ENCODE data around the gene RARB. TPM values are rescaled to one million over a fixed set of nuclear protein-coding genes. Genes with fewer than 3 reads are reported as not detected.

The RARB gene
- total and polyA plus RNA-seq, 2 donors (not counting 3 experiments of a cell fraction or from before 2014, with no cell fraction given): 15.3 to 23.4 TPM

DNA sequence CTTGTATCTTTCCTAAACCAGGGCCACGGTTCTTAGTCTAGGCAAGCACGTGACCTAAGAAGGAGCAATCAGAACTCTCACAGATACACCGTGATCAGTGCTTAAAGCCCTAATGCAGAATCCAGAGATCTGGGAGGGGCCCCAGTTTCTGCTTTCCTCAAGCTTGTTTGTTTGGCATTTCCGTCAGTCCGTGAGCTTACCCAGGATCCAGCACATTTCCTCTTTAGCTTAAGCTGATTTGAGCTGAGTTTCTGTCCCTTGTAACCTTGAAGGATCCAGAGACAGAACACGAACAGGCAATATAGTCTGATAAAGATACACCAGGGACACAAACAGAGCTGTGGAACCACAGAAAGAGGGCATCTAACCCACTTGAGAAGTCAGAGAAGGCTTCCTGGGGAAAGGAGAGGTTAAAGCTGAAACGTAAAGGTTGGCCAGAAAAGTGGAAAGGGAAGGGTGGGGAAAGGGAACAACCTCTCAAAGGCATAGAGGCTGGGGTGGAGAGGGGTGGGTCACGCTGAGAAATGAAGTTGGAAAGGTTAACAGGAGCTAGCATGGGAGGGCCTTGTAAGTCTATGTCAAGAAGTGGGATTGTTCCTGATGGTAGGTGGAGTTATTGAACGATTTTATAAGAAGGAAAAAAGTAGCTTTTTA lies 42.1 kb upstream of the RARB start:
- peak overlapping the region; percentile 94 for H2AFZ ChIP-seq (ENCODE audit: low read depth, low read length)
- CTCF ChIA-PET: no interaction called here
- H3K4me2 ChIP-seq (ENCODE audit: insufficient read depth, low read length): no peak overlapping the region
- dilution Hi-C loops (cut with MboI; ENCODE audit: extremely low pct_ligation_motif_present, low sequenced_read_pairs): no loop called here
- no peak for FAIRE-seq
- H3K9me3 ChIP-seq (replicated peaks; ENCODE audit: control insufficient read depth, insufficient read depth, low read length): no peaks in the 10 kb centered on the region
- H3K4me3 ChIP-seq (replicated peaks in 1 of 3; ENCODE audit: insufficient read depth in 1 of 3, low read depth in 1 of 3, low read length in 3 of 3): no peak overlapping the region
- no peak overlapping the region for H3K9ac ChIP-seq (replicated peaks; ENCODE audit: extremely low read depth, insufficient read depth, low read length)
- no peaks in the 10 kb centered on the region for H3K79me2 ChIP-seq (ENCODE audit: control insufficient read depth, insufficient read depth, low read length)
- intact Hi-C loops (cut with micrococcal nuclease): no loop called here
- H3K36me3 ChIP-seq (ENCODE audit: control insufficient read depth in 2 of 2, extremely low read depth in 1 of 2, insufficient read depth in 2 of 2, low read length in 2 of 2): no peaks in the 10 kb centered on the region
- peaks cover 3% of the 10 kb centered on the region for H3K4me1 ChIP-seq (ENCODE audit: control insufficient read depth, extremely low read depth, insufficient read depth, low read length)
- no peaks in the 10 kb centered on the region for H3K27me3 ChIP-seq (ENCODE audit: control insufficient read depth in 2 of 2, insufficient read depth in 2 of 2, low read length in 2 of 2)
- H4K20me1 ChIP-seq (replicated peaks; ENCODE audit: control insufficient read depth, extremely low read depth, insufficient read depth, low read length): no peaks in the 10 kb centered on the region
- no TSS peak for BruUV-seq (replicated peaks)
- POLR2A ChIA-PET: no interaction called here
- TF ChIP-seq GATA2 (IDR thresholded peaks at IDR 0.05; ENCODE audit: insufficient read depth, insufficient read length, low read depth, low read length): no peak
- TF ChIP-seq, protein P1, sequence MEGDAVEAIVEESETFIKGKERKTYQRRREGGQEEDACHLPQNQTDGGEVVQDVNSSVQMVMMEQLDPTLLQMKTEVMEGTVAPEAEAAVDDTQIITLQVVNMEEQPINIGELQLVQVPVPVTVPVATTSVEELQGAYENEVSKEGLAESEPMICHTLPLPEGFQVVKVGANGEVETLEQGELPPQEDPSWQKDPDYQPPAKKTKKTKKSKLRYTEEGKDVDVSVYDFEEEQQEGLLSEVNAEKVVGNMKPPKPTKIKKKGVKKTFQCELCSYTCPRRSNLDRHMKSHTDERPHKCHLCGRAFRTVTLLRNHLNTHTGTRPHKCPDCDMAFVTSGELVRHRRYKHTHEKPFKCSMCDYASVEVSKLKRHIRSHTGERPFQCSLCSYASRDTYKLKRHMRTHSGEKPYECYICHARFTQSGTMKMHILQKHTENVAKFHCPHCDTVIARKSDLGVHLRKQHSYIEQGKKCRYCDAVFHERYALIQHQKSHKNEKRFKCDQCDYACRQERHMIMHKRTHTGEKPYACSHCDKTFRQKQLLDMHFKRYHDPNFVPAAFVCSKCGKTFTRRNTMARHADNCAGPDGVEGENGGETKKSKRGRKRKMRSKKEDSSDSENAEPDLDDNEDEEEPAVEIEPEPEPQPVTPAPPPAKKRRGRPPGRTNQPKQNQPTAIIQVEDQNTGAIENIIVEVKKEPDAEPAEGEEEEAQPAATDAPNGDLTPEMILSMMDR (IDR thresholded peaks at IDR 0.05; ENCODE audit: extremely low read depth in 1 of 2, insufficient read depth in 1 of 2, low read depth in 1 of 2, low read length in 2 of 2): no peak
- no peak for TF ChIP-seq POLR2AphosphoS5 (IDR thresholded peaks at IDR 0.05; ENCODE audit: insufficient read depth, low read depth, low read length)
- TF ChIP-seq MAX (IDR thresholded peaks at IDR 0.05; ENCODE audit: insufficient read depth, insufficient read length): no peak
- no peak for TF ChIP-seq MYC (IDR thresholded peaks at IDR 0.05; ENCODE audit: low read depth, low read length)
- no peak for TF ChIP-seq JUN (IDR thresholded peaks at IDR 0.05; ENCODE audit: borderline replicate concordance, insufficient read depth, insufficient read length, low read depth)
- TF ChIP-seq POLR2A (IDR thresholded peaks at IDR 0.05; ENCODE audit: low read depth, low read length): no peak
- no peak for TF ChIP-seq FOS (IDR thresholded peaks at IDR 0.05; ENCODE audit: borderline replicate concordance, insufficient read depth, low read length)
- no peak for TF ChIP-seq EZH2 (IDR thresholded peaks at IDR 0.05; ENCODE audit: borderline replicate concordance, low read depth, low read length, severe bottlenecking)
- no peaks in the 10 kb centered on the region for H3K9me1 ChIP-seq (replicated peaks; ENCODE audit: control insufficient read depth, extremely low read depth, insufficient read depth, low read length)
- peak; percentile 3 for DNase-seq (ENCODE audit: low read depth, low spot score)
- H3K27ac ChIP-seq (ENCODE audit: insufficient read depth, low read depth, low read length): no peak overlapping the region
